ENCODE measurements around the gene GCN1. TPM values are rescaled to one million over a fixed set of nuclear protein-coding genes. Genes with fewer than 3 reads are reported as not detected.

The GCN1 gene
- total and polyA plus RNA-seq, 7 experiments from 2014 or later = 20.3 to 142 (median 122) TPM

DNA sequence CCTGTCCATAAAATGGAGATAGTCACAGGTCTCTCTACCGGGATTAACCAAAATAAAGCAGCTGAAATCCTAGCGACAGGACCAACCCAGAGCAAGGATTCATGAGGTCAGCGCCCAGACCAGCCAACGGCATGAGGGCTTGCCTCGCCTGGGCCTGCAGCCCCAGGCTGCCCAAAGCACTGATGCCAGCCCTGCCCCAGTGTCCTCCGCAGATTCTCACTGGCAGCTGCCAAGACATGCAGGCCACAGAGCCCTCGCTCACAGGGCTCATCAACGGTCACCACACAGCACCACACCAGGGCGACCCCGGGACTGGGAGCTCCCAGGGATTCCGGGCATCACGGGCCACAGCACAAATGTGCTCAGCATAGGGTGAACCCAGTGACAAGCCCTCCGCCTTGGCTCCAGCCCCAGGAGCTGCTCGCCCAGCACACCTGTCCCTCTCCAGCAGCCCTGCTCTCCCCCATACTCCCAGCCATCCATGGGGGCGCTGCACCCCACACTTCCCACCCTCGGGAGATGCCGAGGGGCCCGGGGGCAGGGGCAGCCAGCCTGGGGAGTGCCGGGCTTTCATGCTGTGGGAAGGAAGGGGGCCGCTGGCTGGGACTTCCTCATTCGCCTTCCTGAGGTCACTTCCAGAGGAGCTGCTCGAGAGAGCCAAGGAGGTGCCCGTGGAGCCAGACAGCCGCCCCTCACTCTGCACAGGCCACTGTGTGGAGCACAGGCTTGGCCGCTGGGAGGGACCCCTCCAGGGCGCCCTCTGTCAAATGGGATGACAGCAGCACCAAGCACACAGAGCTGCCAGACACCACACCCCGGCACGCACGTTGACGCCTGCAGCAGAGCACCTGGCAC is 92.1 kb downstream of the GCN1 start:
- Histone ChIP-seq H3K9me3 (ENCODE audit: control insufficient read depth in 2 of 3, low read length in 3 of 3) (no peaks in the 10 kb centered on the region), H3K27ac (ENCODE audit: low read depth, low read length) (no peak overlapping the region), H3K4me3 (ENCODE audit: low read length) (no peak overlapping the region), H3K27me3 (ENCODE audit: control insufficient read depth in 2 of 2, insufficient read depth in 2 of 2, low read length in 2 of 2) (no peaks in the 10 kb centered on the region), H3K4me1 (ENCODE audit: control insufficient read depth in 2 of 2, insufficient read depth in 2 of 2, low read length in 2 of 2) (peaks cover 0 to 12% of the 10 kb centered on the region in 2 donors), H3K36me3 (ENCODE audit: control insufficient read depth in 2 of 3, insufficient read depth in 3 of 3, low read length in 3 of 3) (peaks cover 17 to 89% (median 20%) of the 10 kb centered on the region in 3 experiments)
- Mint-ChIP-seq H3K36me3 (peaks cover 0 to 29% (median 7%) of the 10 kb centered on the region in 5 donors), H3K27me3 (no peaks in the 10 kb centered on the region), H3K9me3 (peaks cover 0 to 2% (median 0%) of the 10 kb centered on the region in 11 donors), H3K4me1 (peaks cover 14 to 47% (median 28%) of the 10 kb centered on the region in 7 donors), H3K4me3 (no peak overlapping the region), H3K27ac (peak overlapping the region in 4 of 9 donors; percentile 1 to 82 (median 63))
- CTCF ChIA-PET = interaction anchor here (1.1 kb wide), 1 partner anchor 25 kb away, joined by 3 read pairs; no protein-coding TSS in a partner anchor
- intact Hi-C loops (cut with micrococcal nuclease) = no loop called here
- POLR2A ChIA-PET = no interaction called here
- DNase-seq (no peak), ATAC-seq (peak; percentile 19)

DNA sequence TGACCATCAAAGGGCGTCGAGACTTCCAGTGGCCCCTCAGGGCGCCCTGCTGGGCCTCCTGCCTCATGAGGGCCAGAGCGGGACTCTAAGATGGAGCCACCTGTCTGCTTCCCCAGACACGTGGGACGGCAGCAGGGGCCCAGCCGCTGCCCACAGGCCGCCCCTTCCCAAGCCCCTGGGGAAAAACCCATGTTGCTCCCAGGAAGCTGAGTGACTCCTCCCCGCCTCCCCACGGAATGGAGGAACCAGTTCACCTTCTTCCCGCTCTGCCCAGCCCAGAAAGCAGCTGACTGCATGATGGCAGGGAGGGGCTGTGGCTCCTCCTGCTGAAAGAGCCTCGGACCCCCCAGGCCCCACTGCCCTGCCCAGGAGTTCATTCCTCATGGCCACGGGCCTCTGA is 92.9 kb downstream of the GCN1 start:
- H3K36me3 Mint-ChIP-seq = peaks cover 0 to 26% (median 7%) of the 10 kb centered on the region in 5 donors
- Histone ChIP-seq H3K27me3 (ENCODE audit: control insufficient read depth in 2 of 2, insufficient read depth in 2 of 2, low read length in 2 of 2) (no peaks in the 10 kb centered on the region), H3K36me3 (ENCODE audit: control insufficient read depth in 2 of 3, insufficient read depth in 3 of 3, low read length in 3 of 3) (peaks cover 17 to 90% (median 20%) of the 10 kb centered on the region in 3 experiments), H3K4me1 (ENCODE audit: control insufficient read depth in 2 of 2, insufficient read depth in 2 of 2, low read length in 2 of 2) (peaks cover 0 to 12% of the 10 kb centered on the region in 2 donors), H3K9me3 (ENCODE audit: control insufficient read depth in 2 of 3, low read length in 3 of 3) (no peaks in the 10 kb centered on the region), H3K27ac (ENCODE audit: low read depth, low read length) (no peak overlapping the region), H3K4me3 (ENCODE audit: low read length) (no peak overlapping the region)
- ChIA-PET POLR2A (no interaction called here), CTCF (no interaction called here)
- no peaks in the 10 kb centered on the region for H3K27me3 Mint-ChIP-seq
- H3K4me3 Mint-ChIP-seq = peak overlapping the region in 2 of 10 donors; percentile 51 to 67
- peaks cover 0 to 2% (median 0%) of the 10 kb centered on the region in 11 donors for H3K9me3 Mint-ChIP-seq
- peaks cover 14 to 44% (median 28%) of the 10 kb centered on the region in 7 donors for H3K4me1 Mint-ChIP-seq
- ATAC-seq = no peak
- intact Hi-C loops (cut with micrococcal nuclease) = no loop called here
- peak overlapping the region in 7 of 9 donors; percentile 18 to 82 (median 69) for H3K27ac Mint-ChIP-seq
- DNase-seq = no peak

DNA sequence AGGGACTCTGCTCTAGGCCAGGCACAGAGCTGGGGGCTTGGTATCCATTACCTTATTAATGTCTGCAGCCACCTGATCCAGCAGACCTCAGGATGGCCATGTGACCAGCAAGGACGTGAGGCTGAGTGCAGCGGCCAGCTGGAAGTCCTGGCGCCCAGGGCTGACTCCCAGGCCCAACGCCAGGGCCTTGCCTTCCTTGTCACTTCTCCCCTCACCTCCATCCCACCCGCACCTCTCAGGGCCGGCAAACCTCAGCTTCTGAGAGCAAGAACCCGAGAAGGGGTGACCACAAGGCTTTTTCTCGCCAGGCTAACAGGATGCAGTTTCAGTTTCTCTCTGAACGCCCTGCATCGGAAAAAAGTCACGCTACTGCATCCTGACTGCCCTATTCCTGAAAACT is 93.3 kb downstream of the GCN1 start:
- DNase-seq = no peak
- peak overlapping the region in 2 of 10 donors; percentile 51 to 67 for H3K4me3 Mint-ChIP-seq
- no peak overlapping the region for H3K27ac ChIP-seq (ENCODE audit: low read depth, low read length)
- peaks cover 17 to 92% (median 20%) of the 10 kb centered on the region in 3 experiments for H3K36me3 ChIP-seq (ENCODE audit: control insufficient read depth in 2 of 3, insufficient read depth in 3 of 3, low read length in 3 of 3)
- H3K4me1 Mint-ChIP-seq = peaks cover 14 to 40% (median 25%) of the 10 kb centered on the region in 7 donors
- ChIA-PET CTCF (no interaction called here), POLR2A (interaction anchor here (0.6 kb wide), 1 partner anchor 193 kb away, joined by 3 read pairs; no protein-coding TSS in a partner anchor)
- peaks cover 0 to 2% (median 0%) of the 10 kb centered on the region in 11 donors for H3K9me3 Mint-ChIP-seq
- peaks cover 0 to 23% (median 7%) of the 10 kb centered on the region in 5 donors for H3K36me3 Mint-ChIP-seq
- no peak for ATAC-seq
- intact Hi-C loops (cut with micrococcal nuclease) = no loop called here
- H3K4me1 ChIP-seq (ENCODE audit: control insufficient read depth in 2 of 2, insufficient read depth in 2 of 2, low read length in 2 of 2) = peaks cover 0 to 12% of the 10 kb centered on the region in 2 donors
- H3K27me3 ChIP-seq (ENCODE audit: control insufficient read depth in 2 of 2, insufficient read depth in 2 of 2, low read length in 2 of 2) = no peaks in the 10 kb centered on the region
- H3K27ac Mint-ChIP-seq = peak overlapping the region in 8 of 9 donors; percentile 18 to 82 (median 63)
- H3K27me3 Mint-ChIP-seq = no peaks in the 10 kb centered on the region
- H3K9me3 ChIP-seq (ENCODE audit: control insufficient read depth in 2 of 3, low read length in 3 of 3) = no peaks in the 10 kb centered on the region
- no peak overlapping the region for H3K4me3 ChIP-seq (ENCODE audit: low read length)

- ATAC-seq (no peak), DNase-seq (no peak)
- intact Hi-C loops (cut with micrococcal nuclease) = no loop called here
- POLR2A ChIA-PET = interaction anchor here (0.6 kb wide), 2 partner anchors 101 to 194 kb away, joined by 3 read pairs; no protein-coding TSS in a partner anchor
- H3K27ac Mint-ChIP-seq = no peak overlapping the region
- no peak overlapping the region for H3K27ac ChIP-seq (ENCODE audit: low read depth, low read length)
- no peak overlapping the region for H3K4me3 ChIP-seq (ENCODE audit: low read length)
- no peaks in the 10 kb centered on the region for H3K27me3 ChIP-seq (ENCODE audit: control insufficient read depth in 2 of 2, insufficient read depth in 2 of 2, low read length in 2 of 2)
- no peaks in the 10 kb centered on the region for H3K27me3 Mint-ChIP-seq
- peaks cover 0 to 19% (median 6%) of the 10 kb centered on the region in 5 donors for H3K36me3 Mint-ChIP-seq
- peaks cover 14 to 35% (median 20%) of the 10 kb centered on the region in 7 donors for H3K4me1 Mint-ChIP-seq
- peaks cover 0 to 2% (median 0%) of the 10 kb centered on the region in 11 donors for H3K9me3 Mint-ChIP-seq
- peaks cover 0 to 12% of the 10 kb centered on the region in 2 donors for H3K4me1 ChIP-seq (ENCODE audit: control insufficient read depth in 2 of 2, insufficient read depth in 2 of 2, low read length in 2 of 2)
- H3K36me3 ChIP-seq (ENCODE audit: control insufficient read depth in 2 of 3, insufficient read depth in 3 of 3, low read length in 3 of 3) = peaks cover 17 to 96% (median 17%) of the 10 kb centered on the region in 3 experiments
- H3K9me3 ChIP-seq (ENCODE audit: control insufficient read depth in 2 of 3, low read length in 3 of 3) = no peaks in the 10 kb centered on the region
- CTCF ChIA-PET = interaction anchor here (0.9 kb wide), 1 partner anchor 72 kb away, joined by 3 read pairs; no protein-coding TSS in a partner anchor
- H3K4me3 Mint-ChIP-seq = no peak overlapping the region
These were observed 93.9 kb downstream of the GCN1 start for GRCh38 chr12:120100630-120101029.

- POLR2A ChIA-PET = no interaction called here
- no peak for DNase-seq
- H3K36me3 Mint-ChIP-seq = peaks cover 0 to 13% (median 0%) of the 10 kb centered on the region in 5 donors
These were observed 94.8 kb downstream of the GCN1 start for GRCh38 chr12:120099738-120100137.

GRCh38 chr12:120098756-120099470 is 95.6 kb downstream of the GCN1 start:
- no peak for ATAC-seq
- Histone ChIP-seq H3K27me3 (ENCODE audit: control insufficient read depth in 2 of 2, insufficient read depth in 2 of 2, low read length in 2 of 2) (no peaks in the 10 kb centered on the region), H3K4me1 (ENCODE audit: control insufficient read depth in 2 of 2, insufficient read depth in 2 of 2, low read length in 2 of 2) (peaks cover 0 to 12% of the 10 kb centered on the region in 2 donors), H3K36me3 (ENCODE audit: control insufficient read depth in 2 of 3, insufficient read depth in 3 of 3, low read length in 3 of 3) (peaks cover 9 to 95% (median 12%) of the 10 kb centered on the region in 3 experiments), H3K9me3 (ENCODE audit: control insufficient read depth in 2 of 3, low read length in 3 of 3) (no peaks in the 10 kb centered on the region), H3K4me3 (ENCODE audit: low read length) (no peak overlapping the region), H3K27ac (ENCODE audit: low read depth, low read length) (no peak overlapping the region)
- Mint-ChIP-seq H3K27ac (no peak overlapping the region), H3K36me3 (peaks cover 0 to 6% (median 0%) of the 10 kb centered on the region in 5 donors), H3K9me3 (peaks cover 0 to 2% (median 0%) of the 10 kb centered on the region in 11 donors), H3K4me3 (no peak overlapping the region), H3K4me1 (peaks cover 9 to 25% (median 13%) of the 10 kb centered on the region in 7 donors), H3K27me3 (no peaks in the 10 kb centered on the region)
- POLR2A ChIA-PET = no interaction called here
- DNase-seq = no peak
- CTCF ChIA-PET = no interaction called here
- intact Hi-C loops (cut with micrococcal nuclease) = no loop called here

More at GRCh38 chr12:120099738-120100137, 94.8 kb downstream of the GCN1 start:
- peaks cover 0 to 2% (median 0%) of the 10 kb centered on the region in 11 donors for H3K9me3 Mint-ChIP-seq
- intact Hi-C loops (cut with micrococcal nuclease) = no loop called here
- no peak for ATAC-seq
- peaks cover 9 to 29% (median 14%) of the 10 kb centered on the region in 7 donors for H3K4me1 Mint-ChIP-seq
- no peak overlapping the region for H3K4me3 ChIP-seq (ENCODE audit: low read length)
- H3K4me1 ChIP-seq (ENCODE audit: control insufficient read depth in 2 of 2, insufficient read depth in 2 of 2, low read length in 2 of 2) = peaks cover 0 to 12% of the 10 kb centered on the region in 2 donors
- H3K27ac ChIP-seq (ENCODE audit: low read depth, low read length) = no peak overlapping the region
- no peaks in the 10 kb centered on the region for H3K9me3 ChIP-seq (ENCODE audit: control insufficient read depth in 2 of 3, low read length in 3 of 3)
- H3K27ac Mint-ChIP-seq = peak overlapping the region in 3 of 9 donors; percentile 55 to 59 (median 58)
- CTCF ChIA-PET = interaction anchor here (0.9 kb wide), 1 partner anchor 71 kb away, joined by 3 read pairs; no protein-coding TSS in a partner anchor
- H3K27me3 ChIP-seq (ENCODE audit: control insufficient read depth in 2 of 2, insufficient read depth in 2 of 2, low read length in 2 of 2) = no peaks in the 10 kb centered on the region
- H3K4me3 Mint-ChIP-seq = no peak overlapping the region
- no peaks in the 10 kb centered on the region for H3K27me3 Mint-ChIP-seq
- H3K36me3 ChIP-seq (ENCODE audit: control insufficient read depth in 2 of 3, insufficient read depth in 3 of 3, low read length in 3 of 3) = peaks cover 11 to 97% (median 13%) of the 10 kb centered on the region in 3 experiments
